Large intestine (tissue), 3 donors: ENCODE data around the gene GRM4. TPM values are rescaled to one million over a fixed set of nuclear protein-coding genes. Genes with fewer than 3 reads are reported as not detected.
A peak's percentile ranks its signal among the peaks of the same experiment; 100 is the strongest.
"Not testable (repeated sequence)": the region's sequence is repeated elsewhere in the genome, so short reads cannot be mapped to it uniquely, and the experiment has no call there.

Experiments
- DNase-seq, 2 donors: peaks; one replicate each; pipeline versions ENCODE4 v3.0.0 to v3.0.0-alpha.2; 2013
- H3K27ac ChIP-seq: one replicate; pipeline ENCODE4 v1.5.1; 2013; ENCODE audit warnings: low read length
- H3K27me3 ChIP-seq: 2 replicates; pipeline ENCODE4 v1.6.1; 2013; ENCODE audit warnings: low read length; ENCODE audit not compliant: control insufficient read depth, insufficient read depth
- H3K36me3 ChIP-seq: 2 replicates; pipeline ENCODE4 v1.6.1; 2013; ENCODE audit warnings: low read length; ENCODE audit not compliant: control insufficient read depth, insufficient read depth
- H3K4me1 ChIP-seq: one replicate; pipeline ENCODE4 v1.6.1; 2013; ENCODE audit warnings: low read length; ENCODE audit not compliant: control insufficient read depth, insufficient read depth
- H3K4me3 ChIP-seq: one replicate; pipeline ENCODE4 v1.5.1; 2013; ENCODE audit warnings: low read length
- H3K9me3 ChIP-seq: one replicate; pipeline ENCODE4 v1.6.1; 2013; ENCODE audit warnings: mild to moderate bottlenecking, low read depth, low read length, moderate library complexity; ENCODE audit not compliant: control insufficient read depth
- WGBS: methylation state at CpG from one replicate; pipeline ENCODE4 v1.1.5; 2013; ENCODE audit warnings: low lambda C conversion rate; ENCODE audit not compliant: insufficient coverage; 5-methylcytosine and 5-hydroxymethylcytosine counted together
- polyA plus RNA-seq: library from polyadenylated mRNA; unstranded; fragments of 120-200 nt; gene quantifications from one replicate; pipeline ENCODE4 v1.2.1, GENCODE V29; 2013

Gene GRM4
- polyA plus RNA-seq, 1 donor: 0.46 TPM

GRCh38 chr6:34021554-34022190 lies 124.2 kb downstream of the GRM4 start:
- H3K4me1 ChIP-seq: no peaks in the 10 kb centered on the region
- no peaks in the 10 kb centered on the region for H3K36me3 ChIP-seq
- DNase-seq: peak in 1 of 2 donors; percentile 22
- H3K27ac ChIP-seq: no peak overlapping the region
- peaks cover 4% of the 10 kb centered on the region for H3K9me3 ChIP-seq
- H3K27me3 ChIP-seq: peaks cover 6% of the 10 kb centered on the region
- H3K4me3 ChIP-seq: no peak overlapping the region
- WGBS: 71% methylated on average over 4 of the region's 19 CpGs

GRCh38 chr6:34020807-34021553 lies 124.9 kb downstream of the GRM4 start:
- Histone ChIP-seq H3K4me3 (no peak overlapping the region), H3K27me3 (peaks cover 6% of the 10 kb centered on the region), H3K36me3 (no peaks in the 10 kb centered on the region), H3K27ac (no peak overlapping the region), H3K9me3 (peaks cover 4% of the 10 kb centered on the region), H3K4me1 (no peaks in the 10 kb centered on the region)
- no CpG with 5 or more reads among the region's 17 CpGs for WGBS
- DNase-seq: no peak

- DNase-seq: no peak
- H3K36me3 ChIP-seq: no peaks in the 10 kb centered on the region
- H3K9me3 ChIP-seq: peaks cover 4% of the 10 kb centered on the region
- H3K4me3 ChIP-seq: no peak overlapping the region
- peaks cover 6% of the 10 kb centered on the region for H3K27me3 ChIP-seq
- no peak overlapping the region for H3K27ac ChIP-seq
- WGBS: no CpG with 5 or more reads among the region's 5 CpGs
- no peaks in the 10 kb centered on the region for H3K4me1 ChIP-seq
Observed at GRCh38 chr6:34020278-34020677, 125.6 kb downstream of the GRM4 start.

- H3K27ac ChIP-seq: no peak overlapping the region
- WGBS: no CpG with 5 or more reads among the region's 7 CpGs
- peaks cover 8% of the 10 kb centered on the region for H3K27me3 ChIP-seq
- no peaks in the 10 kb centered on the region for H3K36me3 ChIP-seq
- DNase-seq: no peak
- H3K4me3 ChIP-seq: no peak overlapping the region
- H3K4me1 ChIP-seq: no peaks in the 10 kb centered on the region
- peaks cover 4% of the 10 kb centered on the region for H3K9me3 ChIP-seq
Observed at GRCh38 chr6:34018961-34019606, 126.8 kb downstream of the GRM4 start.

DNA sequence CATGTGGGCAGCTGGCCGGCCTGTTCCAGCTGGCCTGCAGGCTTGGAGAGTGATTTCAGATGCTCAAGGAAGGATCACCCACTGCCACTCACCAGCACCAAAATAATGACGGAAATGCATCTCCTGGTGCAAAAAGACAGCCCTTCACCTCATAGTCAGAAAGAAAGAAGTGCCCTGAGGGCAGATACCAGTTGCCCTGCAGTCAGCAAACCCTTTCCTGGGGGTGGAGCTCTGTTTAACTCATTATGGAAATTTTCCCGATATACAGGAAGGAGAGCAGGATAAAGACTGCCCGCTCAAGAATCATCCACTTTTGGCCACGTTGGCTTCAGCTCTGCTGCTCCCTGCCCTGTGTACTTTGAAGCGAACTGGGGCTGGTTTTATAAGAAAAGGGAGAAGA lies 127.9 kb downstream of the GRM4 start:
- DNase-seq: no peak
- peaks cover 5% of the 10 kb centered on the region for H3K27me3 ChIP-seq
- H3K4me3 ChIP-seq: no peak overlapping the region
- no CpG with 5 or more reads among the region's 6 CpGs for WGBS
- no peaks in the 10 kb centered on the region for H3K4me1 ChIP-seq
- H3K27ac ChIP-seq: no peak overlapping the region
- no peaks in the 10 kb centered on the region for H3K36me3 ChIP-seq
- H3K9me3 ChIP-seq: peaks cover 4% of the 10 kb centered on the region

- DNase-seq: no peak
- Histone ChIP-seq H3K4me1 (no peaks in the 10 kb centered on the region), H3K27ac (no peak overlapping the region), H3K36me3 (no peaks in the 10 kb centered on the region), H3K27me3 (peaks cover 2% of the 10 kb centered on the region), H3K9me3 (peaks cover 4% of the 10 kb centered on the region), H3K4me3 (no peak overlapping the region)
- WGBS: no CpG with 5 or more reads among the region's 54 CpGs
Observed at GRCh38 chr6:34017106-34017805, 128.6 kb downstream of the GRM4 start.

DNA sequence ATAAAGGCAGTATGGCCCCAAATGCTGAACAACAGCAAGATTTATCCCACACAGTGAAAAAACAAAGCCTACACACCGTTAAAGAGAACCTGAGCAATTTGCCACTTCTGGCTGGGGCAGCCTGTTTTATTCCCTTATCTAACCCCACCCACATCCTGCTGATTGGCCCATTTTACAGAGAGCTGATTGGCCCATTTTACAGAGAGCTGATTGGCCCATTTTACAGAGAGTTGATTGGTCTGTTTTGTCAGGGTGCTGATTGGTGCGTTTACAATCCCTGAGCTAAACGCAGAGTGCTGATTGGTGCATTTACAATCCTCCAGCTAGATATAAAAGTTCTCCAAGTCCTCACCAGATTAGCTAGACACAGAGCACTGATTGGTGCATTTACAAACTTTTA lies 129.3 kb downstream of the GRM4 start:
- H3K4me3 ChIP-seq, H3K36me3 ChIP-seq, H3K27me3 ChIP-seq, H3K4me1 ChIP-seq, H3K27ac ChIP-seq, DNase-seq, H3K9me3 ChIP-seq: not testable (repeated sequence)
- whole genome bisulfite sequencing: no CpG with 5 or more reads among the region's 3 CpGs

DNA sequence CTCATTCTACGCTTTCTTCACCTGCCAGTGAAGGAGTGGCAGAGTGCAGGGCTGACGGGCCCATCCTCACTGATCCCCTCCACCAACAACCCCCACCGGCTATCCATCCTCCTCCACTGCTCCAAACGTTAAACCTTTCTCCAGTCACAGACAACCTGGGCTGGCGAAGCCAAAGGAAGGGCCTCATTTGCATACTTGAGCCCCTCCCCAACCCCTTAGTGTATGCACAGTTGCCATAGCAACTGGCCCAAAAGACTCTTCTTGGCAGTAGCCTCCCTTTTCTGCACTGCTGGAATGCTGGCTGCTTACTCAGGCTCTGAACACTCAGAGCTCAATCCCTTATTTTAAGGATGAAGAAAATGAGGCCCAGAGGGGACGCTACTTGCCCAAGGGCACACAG lies 130.3 kb downstream of the GRM4 start:
- Histone ChIP-seq H3K27ac (no peak overlapping the region), H3K4me3 (no peak overlapping the region)
- no CpG with 5 or more reads among the region's 6 CpGs for WGBS

DNA sequence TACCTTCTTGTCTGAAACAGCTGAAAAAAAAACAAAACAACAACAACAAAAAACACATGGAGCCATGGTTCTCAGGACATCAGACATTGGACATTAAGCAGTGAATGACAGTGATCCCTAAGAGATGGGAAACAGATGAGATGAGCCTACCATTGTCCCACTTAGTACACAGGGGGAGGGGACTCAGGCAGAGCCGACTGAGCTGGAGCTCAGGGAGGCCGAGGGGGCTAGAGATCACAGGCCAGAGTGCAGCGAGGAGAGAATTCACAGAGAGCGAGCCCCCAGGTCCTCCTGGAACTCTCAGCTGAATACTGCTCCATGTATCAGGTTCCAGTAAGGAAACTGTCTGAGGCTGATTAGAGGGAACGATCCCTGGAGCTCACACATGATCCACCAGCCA lies 134.6 kb downstream of the GRM4 start:
- Histone ChIP-seq H3K27ac (no peak overlapping the region), H3K4me3 (no peak overlapping the region), H3K9me3 (no peaks in the 10 kb centered on the region), H3K27me3 (peaks cover 5% of the 10 kb centered on the region), H3K4me1 (no peaks in the 10 kb centered on the region), H3K36me3 (no peaks in the 10 kb centered on the region)
- no peak for DNase-seq
- no CpG with 5 or more reads among the region's 5 CpGs for WGBS

More for the DNA sequence above, 130.3 kb downstream of the GRM4 start:
- DNase-seq: no peak
- Histone ChIP-seq H3K27me3 (peaks cover 5% of the 10 kb centered on the region), H3K36me3 (no peaks in the 10 kb centered on the region), H3K9me3 (peaks cover 4% of the 10 kb centered on the region), H3K4me1 (no peaks in the 10 kb centered on the region)

DNA sequence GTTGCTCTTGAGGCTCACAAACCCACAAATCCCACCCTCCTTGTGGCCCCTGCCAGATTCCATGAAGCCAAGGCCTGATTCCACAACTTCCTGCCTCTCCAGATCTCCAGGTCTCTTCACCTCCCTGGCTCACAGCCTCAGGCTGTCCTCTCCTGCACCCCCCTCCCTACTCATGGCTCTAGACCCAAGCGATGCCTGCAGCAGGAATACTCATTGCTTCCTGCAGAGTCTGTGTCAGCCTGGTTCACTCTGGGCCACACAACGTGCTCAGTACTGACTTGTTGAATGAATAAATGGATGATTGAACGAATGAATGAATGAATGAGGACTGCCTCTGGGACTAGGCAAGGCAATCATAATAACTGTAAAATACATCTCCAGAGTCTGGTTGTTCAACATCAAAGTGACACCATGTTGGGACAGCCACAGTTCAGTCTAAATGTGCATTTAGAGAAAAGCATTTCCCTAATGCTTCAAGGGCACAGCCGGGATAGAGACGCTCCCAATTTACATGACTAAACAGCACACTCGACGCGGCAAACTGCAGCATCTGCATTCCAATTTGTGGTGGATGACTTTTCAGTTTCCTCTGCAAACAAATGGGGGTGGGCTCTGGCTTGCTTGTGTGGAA lies 139.9 kb downstream of the GRM4 start:
- Histone ChIP-seq H3K36me3 (no peaks in the 10 kb centered on the region), H3K4me3 (no peak overlapping the region), H3K27ac (no peak overlapping the region), H3K4me1 (no peaks in the 10 kb centered on the region), H3K27me3 (no peaks in the 10 kb centered on the region), H3K9me3 (no peaks in the 10 kb centered on the region)
- WGBS: no CpG with 5 or more reads among the region's 8 CpGs
- DNase-seq: no peak
